Suppressor macrophage treated with lipopolysaccharide for 4 hours (primary cell): ENCODE data around the gene DDX10.

Experiments used
- DNase-seq: peaks from one replicate; pipeline ENCODE4 v3.0.0-alpha.2; 2020

Gene DDX10

GRCh38 chr11:108947654-108948570 is 283.0 kb downstream of the DDX10 start:
- no peak for DNase-seq

- peak; percentile 48 for DNase-seq
These were observed 293.7 kb downstream of the DDX10 start for GRCh38 chr11:108958368-108959104.

- DNase-seq, result no peak
These were observed 294.4 kb downstream of the DDX10 start for GRCh38 chr11:108959105-108959761.

GRCh38 chr11:108959874-108960273 is 295.0 kb downstream of the DDX10 start:
- no peak for DNase-seq

GRCh38 chr11:108960501-108960900 is 295.6 kb downstream of the DDX10 start:
- no peak for DNase-seq

- peak; percentile 3 for DNase-seq
These were observed 296.2 kb downstream of the DDX10 start for GRCh38 chr11:108961095-108961494.

GRCh38 chr11:108963118-108963517 is 298.2 kb downstream of the DDX10 start:
- no peak for DNase-seq

GRCh38 chr11:108965306-108966001 is 300.6 kb downstream of the DDX10 start:
- peak; percentile 79 for DNase-seq

GRCh38 chr11:108966206-108966605 is 301.3 kb downstream of the DDX10 start:
- no peak for DNase-seq

- DNase-seq, result no peak
These were observed 302.1 kb downstream of the DDX10 start for GRCh38 chr11:108966978-108967377.

GRCh38 chr11:108967571-108967970 is 302.7 kb downstream of the DDX10 start:
- no peak for DNase-seq

GRCh38 chr11:108970221-108970991 is 305.5 kb downstream of the DDX10 start:
- peak; percentile 5 for DNase-seq

GRCh38 chr11:108973402-108974162 is 308.7 kb downstream of the DDX10 start:
- no peak for DNase-seq

GRCh38 chr11:108975026-108975425 is 310.2 kb downstream of the DDX10 start:
- no peak for DNase-seq

GRCh38 chr11:108975641-108976071 is 310.8 kb downstream of the DDX10 start:
- DNase-seq, result no peak

GRCh38 chr11:108983636-108984420 is 319.0 kb downstream of the DDX10 start:
- DNase-seq, result no peak

GRCh38 chr11:108984523-108984922 is 319.7 kb downstream of the DDX10 start:
- DNase-seq, result no peak

GRCh38 chr11:108985236-108985944 is 320.5 kb downstream of the DDX10 start:
- no peak for DNase-seq

GRCh38 chr11:108985945-108986279 is 321.0 kb downstream of the DDX10 start:
- DNase-seq, result peak; percentile 19
